GM12875 (cell line): ENCODE measurements around the gene PHF21B.

ENCODE experiments used
- H3K4me3 ChIP-seq: one replicate; pipeline ENCODE4 v1.5.1; 2011; ENCODE audit warnings: low read depth, low read length, control low read depth
- CTCF ChIP-seq: IDR thresholded peaks from 2 replicates; pipeline ENCODE4 v1.5.1; 2011; ENCODE audit warnings: low read depth, mild to moderate bottlenecking, control low read depth, inconsistent platforms, low read length, moderate library complexity, borderline replicate concordance; ENCODE audit not compliant: insufficient read depth

The PHF21B gene

GRCh38 chr22:44928711-44929358, 81.0 kb downstream of the PHF21B start:
- no peak for TF ChIP-seq CTCF
- H3K4me3 ChIP-seq: no peak overlapping the region

GRCh38 chr22:44928136-44928463, 81.7 kb downstream of the PHF21B start:
- TF ChIP-seq CTCF: no peak
- H3K4me3 ChIP-seq: no peak overlapping the region

- H3K4me3 ChIP-seq: no peak overlapping the region
- no peak for TF ChIP-seq CTCF
Measured at GRCh38 chr22:44927463-44928135, 82.2 kb downstream of the PHF21B start.

- no peak for TF ChIP-seq CTCF
- H3K4me3 ChIP-seq: no peak overlapping the region
Measured at GRCh38 chr22:44926491-44927415, 83.1 kb downstream of the PHF21B start.

GRCh38 chr22:44926124-44926475, 83.7 kb downstream of the PHF21B start:
- TF ChIP-seq CTCF: no peak
- H3K4me3 ChIP-seq: no peak overlapping the region

GRCh38 chr22:44925465-44926123, 84.2 kb downstream of the PHF21B start:
- no peak for TF ChIP-seq CTCF
- no peak overlapping the region for H3K4me3 ChIP-seq
